IMR-90 (cell line): Measurements from ENCODE around the gene PMPCA. TPM values are rescaled to one million over a fixed set of nuclear protein-coding genes. Genes with fewer than 3 reads are reported as not detected.

ENCODE experiments used
- ATAC-seq: fragments of 200-7000 bp; cut with Tn5 transposase; 2 replicates; pipeline ENCODE4 v1.9.1; 2020; ENCODE audit warnings: low read depth, mild to moderate bottlenecking, moderate library complexity
- BruUV-seq: library from RNA; stranded (reverse); fragments of 400-500 nt; replicated peaks from 2 replicates; lab custom pipeline; 2021; lab: Mats Ljungman, UMichigan
- CTCF ChIA-PET: fragments of 300-600 bp; formaldehyde crosslinking; extraction: SDS; loops from one replicate; lab custom pipeline; 2021; ENCODE audit warnings: antibody characterized with exemption; lab: Yijun Ruan, JAX
- POLR2A ChIA-PET: fragments of 300-600 bp; sonication (Branson Sonifier 250); formaldehyde crosslinking; loops from one replicate; lab custom pipeline; 2022; ENCODE audit warnings: antibody characterized with exemption; ENCODE audit not compliant: unreplicated experiment; lab: Charles Lee
- DNase-seq: peaks from one replicate; pipeline ENCODE4 v3.0.0; 2013
- H2AFZ ChIP-seq: replicated peaks from 2 replicates; pipeline ENCODE3; 2013; ENCODE audit warnings: low read length, mild to moderate bottlenecking; ENCODE audit not compliant: poor library complexity
- H2AK5ac ChIP-seq: 2 replicates; pipeline ENCODE4 v1.6.1; 2013; ENCODE audit warnings: low read depth, low read length, inconsistent platforms
- H2AK9ac ChIP-seq: replicated peaks from 2 replicates; pipeline ENCODE3; 2013; ENCODE audit warnings: mild to moderate bottlenecking, low read depth, low read length, moderate library complexity; ENCODE audit not compliant: poor library complexity
- H2BK120ac ChIP-seq: 2 replicates; pipeline ENCODE4 v1.6.1; 2013; ENCODE audit warnings: low read depth, low read length, inconsistent platforms
- H2BK15ac ChIP-seq: 3 replicates; pipeline ENCODE4 v1.6.1; 2013; ENCODE audit warnings: low read depth, low read length, inconsistent platforms
- H2BK20ac ChIP-seq: 2 replicates; pipeline ENCODE4 v1.6.1; 2013; ENCODE audit warnings: low read depth, mild to moderate bottlenecking, inconsistent platforms, low read length, moderate library complexity
- H2BK5ac ChIP-seq: 2 replicates; pipeline ENCODE4 v1.6.1; 2013; ENCODE audit warnings: mild to moderate bottlenecking, low read depth, low read length, inconsistent platforms; ENCODE audit not compliant: poor library complexity, severe bottlenecking
- H3K14ac ChIP-seq: replicated peaks from 2 replicates; pipeline ENCODE4 v1.6.1; 2013; ENCODE audit warnings: low read depth, low read length, inconsistent platforms
- H3K18ac ChIP-seq: 2 replicates; pipeline ENCODE4 v1.6.1; 2013; ENCODE audit warnings: low read depth, low read length, control low read depth
- H3K23ac ChIP-seq: 2 replicates; pipeline ENCODE4 v1.6.1; 2013; ENCODE audit warnings: low read depth, low read length, inconsistent platforms
- H3K27ac ChIP-seq: 2 replicates; pipeline ENCODE4 v1.5.1; 2013; ENCODE audit warnings: mild to moderate bottlenecking, control low read depth, low read length; ENCODE audit not compliant: insufficient read depth
- H3K27me3 ChIP-seq: 2 replicates; pipeline ENCODE4 v1.6.1; 2013; ENCODE audit warnings: low read length; ENCODE audit not compliant: control insufficient read depth, insufficient read depth
- H3K36me3 ChIP-seq: 2 replicates; pipeline ENCODE4 v1.6.1; 2013; ENCODE audit warnings: low read length, mixed read lengths; ENCODE audit not compliant: control insufficient read depth, insufficient read depth
- H3K4ac ChIP-seq: 2 replicates; pipeline ENCODE4 v1.6.1; 2013; ENCODE audit warnings: low read depth, low read length, inconsistent platforms
- H3K4me1 ChIP-seq: 2 replicates; pipeline ENCODE4 v1.6.1; 2013; ENCODE audit warnings: low read length, mixed read lengths; ENCODE audit not compliant: control insufficient read depth, insufficient read depth
- H3K4me2 ChIP-seq: 2 replicates; pipeline ENCODE4 v1.6.1; 2013; ENCODE audit warnings: low read depth, mild to moderate bottlenecking, control low read depth, low read length, moderate library complexity
- H3K4me3 ChIP-seq: 2 replicates; pipeline ENCODE4 v1.5.1; 2013; ENCODE audit warnings: low read depth, mild to moderate bottlenecking, control low read depth, low read length, moderate library complexity; ENCODE audit not compliant: insufficient read depth
- H3K56ac ChIP-seq: 2 replicates; pipeline ENCODE4 v1.6.1; 2013; ENCODE audit warnings: low read length, inconsistent platforms; ENCODE audit not compliant: insufficient read depth; ENCODE audit errors: extremely low read depth
- H3K79me1 ChIP-seq, 2 experiments: 2 replicates each; pipeline ENCODE4 v1.6.1; 2013; ENCODE audit warnings: low read length in 2 of 2, inconsistent platforms in 1 of 2, low read depth in 1 of 2
- H3K9ac ChIP-seq: 2 replicates; pipeline ENCODE4 v1.6.1; 2013; ENCODE audit warnings: low read depth, low read length, control low read depth
- H3K9me1 ChIP-seq: 2 replicates; pipeline ENCODE4 v1.6.1; 2013; ENCODE audit warnings: low read length, inconsistent platforms; ENCODE audit not compliant: insufficient read depth
- H3K9me3 ChIP-seq: 2 replicates; pipeline ENCODE4 v1.6.1; 2013; ENCODE audit warnings: low read length; ENCODE audit not compliant: control insufficient read depth, insufficient read depth
- H4K20me1 ChIP-seq: 2 replicates; pipeline ENCODE4 v1.6.1; 2013; ENCODE audit warnings: low read length, inconsistent platforms; ENCODE audit not compliant: insufficient read depth
- H4K5ac ChIP-seq: 2 replicates; pipeline ENCODE4 v1.6.1; 2013; ENCODE audit warnings: mild to moderate bottlenecking, low read depth, low read length, control low read depth
- H4K8ac ChIP-seq, 2 experiments: 2 replicates each; pipeline ENCODE4 v1.6.1; 2013; ENCODE audit warnings: low read depth in 2 of 2, low read length in 2 of 2, control low read depth in 1 of 2, inconsistent platforms in 1 of 2
- H4K91ac ChIP-seq: 2 replicates; pipeline ENCODE4 v1.6.1; 2013; ENCODE audit warnings: low read depth, low read length, inconsistent platforms; ENCODE audit not compliant: insufficient read depth
- BHLHE40 ChIP-seq: fragments of 150-350 bp; IDR thresholded peaks from 2 replicates; pipeline ENCODE4 v1.6.1; 2016; ENCODE audit warnings: mild to moderate bottlenecking, low read depth, low read length
- CEBPB ChIP-seq: IDR thresholded peaks from 2 replicates; pipeline ENCODE4 v1.6.1; 2012; ENCODE audit warnings: low read depth, low read length, improper control_type of control experiment
- CHD1 ChIP-seq: IDR thresholded peaks from 2 replicates; pipeline ENCODE4 v1.6.1; 2012; ENCODE audit warnings: low read depth, low read length, improper control_type of control experiment
- FOS ChIP-seq: fragments of 150-350 bp; IDR thresholded peaks from 2 replicates; pipeline ENCODE4 v1.6.1; 2016; ENCODE audit warnings: low read depth, low read length
- MAFK ChIP-seq: IDR thresholded peaks from 2 replicates; pipeline ENCODE4 v1.6.1; 2012; ENCODE audit warnings: low read depth, low read length, improper control_type of control experiment
- MAZ ChIP-seq: IDR thresholded peaks from 2 replicates; pipeline ENCODE4 v1.6.1; 2012; ENCODE audit warnings: low read depth, mild to moderate bottlenecking, low read length, improper control_type of control experiment, moderate library complexity, borderline replicate concordance
- MXI1 ChIP-seq: IDR thresholded peaks from 2 replicates; pipeline ENCODE4 v1.6.1; 2012; ENCODE audit warnings: low read depth, mild to moderate bottlenecking, low read length, moderate library complexity, borderline replicate concordance
- NFE2L2 ChIP-seq: fragments of 150-350 bp; IDR thresholded peaks from 2 replicates; pipeline ENCODE4 v1.6.1; 2016; ENCODE audit warnings: low read depth, mild to moderate bottlenecking, low read length
- POLR2A ChIP-seq: IDR thresholded peaks from 2 replicates; pipeline ENCODE4 v1.6.1; 2012; ENCODE audit warnings: mild to moderate bottlenecking, low read depth, low read length
- RAD21 ChIP-seq: IDR thresholded peaks from 2 replicates; pipeline ENCODE4 v1.6.1; 2012; ENCODE audit warnings: low read length, improper control_type of control experiment
- RCOR1 ChIP-seq: IDR thresholded peaks from 2 replicates; pipeline ENCODE4 v1.6.1; 2012; ENCODE audit warnings: mild to moderate bottlenecking, low read length, improper control_type of control experiment; ENCODE audit not compliant: insufficient replicate concordance
- RFX5 ChIP-seq: IDR thresholded peaks from 2 replicates; pipeline ENCODE4 v1.8.0; 2012; ENCODE audit warnings: low read depth, mild to moderate bottlenecking, low read length, moderate library complexity
- SMC3 ChIP-seq: fragments of 150-350 bp; IDR thresholded peaks from 2 replicates; pipeline ENCODE4 v1.6.1; 2016; ENCODE audit warnings: low read depth, mild to moderate bottlenecking, antibody characterized with exemption, low read length, moderate library complexity
- WGBS, 2 experiments: methylation state at CpG; one replicate each; pipeline versions ENCODE4 v1.1.5 to v1.1.7; 2013; ENCODE audit warnings: missing lambda C conversion rate in 2 of 2; ENCODE audit not compliant: insufficient read length in 1 of 2; ENCODE audit errors: extremely low coverage in 2 of 2; 5-methylcytosine and 5-hydroxymethylcytosine counted together
- dilution Hi-C: fragments of 300-500 bp; cut with HindIII; formaldehyde crosslinking; loops from one replicate; pipeline ENCODE4 v1.14.3; 2018; ENCODE audit warnings: low sequenced_read_pairs; ENCODE audit not compliant: unreplicated experiment
- in situ Hi-C: fragments of 300-500 bp; cut with MboI; formaldehyde crosslinking; loops from 3 replicates; pipeline ENCODE4 v1.14.3; 2019; ENCODE audit warnings: low sequenced_read_pairs, inconsistent platforms, mixed read lengths
- intact Hi-C: fragments of 100-400 bp; cut with micrococcal nuclease; formaldehyde crosslinking; loops from 2 replicates; pipeline ENCODE4 v1.10.0; 2022
- polyA plus RNA-seq, 3 experiments: library from polyadenylated mRNA; depleted of rRNA; stranded (reverse); fragments of >200 nt; gene quantifications; 2 replicates each; pipeline ENCODE4 v1.2.3, GENCODE V29; 2012; ENCODE audit warnings: low replicate concordance in 1 of 3
- total RNA-seq: library from RNA; depleted of rRNA; stranded (reverse); fragments of >200 nt; gene quantifications from 2 replicates; pipeline ENCODE4 v1.2.3, GENCODE V29; 2012
- TF ChIP-seq, protein P1 (sequence below): conservative IDR thresholded peaks from 2 replicates; pipeline ENCODE4 v1.5.1; 2012; ENCODE audit warnings: mild to moderate bottlenecking, low read depth, low read length, improper control_type of control experiment
- TF ChIP-seq, protein P2 (sequence below): fragments of 150-350 bp; IDR thresholded peaks from 2 replicates; pipeline ENCODE4 v1.6.1; 2017; ENCODE audit warnings: mild to moderate bottlenecking, antibody characterized with exemption, low read length, low read depth
- TF ChIP-seq, protein P3 (sequence below): fragments of 150-350 bp; IDR thresholded peaks from 2 replicates; pipeline ENCODE4 v1.6.1; 2016; ENCODE audit warnings: low read depth, mild to moderate bottlenecking, low read length, moderate library complexity, borderline replicate concordance

Gene PMPCA
- total and polyA plus RNA-seq, 2 of the 4 experiments (the other 2 are of a cell fraction): 62.6 to 95.8 TPM

DNA sequence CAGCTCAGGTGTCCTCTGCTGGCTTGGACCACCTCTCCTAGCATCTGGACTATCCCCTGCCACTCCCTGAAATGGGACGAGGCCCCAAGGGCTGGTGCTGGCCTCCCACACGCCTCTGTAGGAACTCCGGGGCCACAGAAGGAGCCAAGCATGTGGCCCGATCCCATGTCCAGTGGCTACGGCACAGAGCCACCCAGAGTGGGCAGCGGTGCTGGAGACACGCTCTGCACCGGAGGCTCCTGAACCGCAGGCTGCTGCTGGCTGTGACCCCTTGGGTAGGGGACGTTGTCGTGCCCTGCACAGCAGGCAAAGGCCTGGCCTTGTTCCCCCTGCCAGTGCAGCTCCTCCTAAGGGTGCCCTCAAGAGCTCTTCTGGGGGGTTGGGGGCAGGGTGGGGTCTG, 30.6 kb upstream of the PMPCA start:
- no TSS peak for BruUV-seq
- no peaks in the 10 kb centered on the region for H3K9me1 ChIP-seq
- dilution Hi-C loops: no loop called here

More for the DNA sequence above, 30.6 kb upstream of the PMPCA start:
- Histone ChIP-seq H2AFZ (no peak overlapping the region), H3K4ac (no peak overlapping the region), H3K4me1 (no peaks in the 10 kb centered on the region), H2BK5ac (no peak overlapping the region), H4K91ac (no peak overlapping the region), H3K4me2 (no peak overlapping the region), H2AK5ac (no peak overlapping the region), H2BK20ac (no peak overlapping the region), H3K36me3 (peaks cover 52% of the 10 kb centered on the region), H3K9me3 (no peaks in the 10 kb centered on the region), H4K20me1 (no peaks in the 10 kb centered on the region), H3K27me3 (no peaks in the 10 kb centered on the region), H2BK15ac (no peak overlapping the region), H3K56ac (no peak overlapping the region), H3K27ac (no peak overlapping the region), H3K79me1 (no peaks in the 10 kb centered on the region), H3K18ac (no peak overlapping the region), H3K9ac (no peak overlapping the region), H3K14ac (no peak overlapping the region), H3K23ac (no peak overlapping the region), H2AK9ac (no peak overlapping the region), H4K8ac (no peak overlapping the region), H4K5ac (no peak overlapping the region), H3K4me3 (no peak overlapping the region), H2BK120ac (no peak overlapping the region)
- no peak for TF ChIP-seq MAZ
- TF ChIP-seq RCOR1: no peak
- no peak for TF ChIP-seq CEBPB
- TF ChIP-seq NFE2L2: no peak
- no peak for TF ChIP-seq MAFK
- no peak for TF ChIP-seq BHLHE40
- TF ChIP-seq SMC3: no peak
- no peak for TF ChIP-seq POLR2A
- no peak for TF ChIP-seq RFX5
- no peak for TF ChIP-seq MXI1
- no peak for TF ChIP-seq FOS
- no peak for TF ChIP-seq RAD21
- TF ChIP-seq, protein P1, sequence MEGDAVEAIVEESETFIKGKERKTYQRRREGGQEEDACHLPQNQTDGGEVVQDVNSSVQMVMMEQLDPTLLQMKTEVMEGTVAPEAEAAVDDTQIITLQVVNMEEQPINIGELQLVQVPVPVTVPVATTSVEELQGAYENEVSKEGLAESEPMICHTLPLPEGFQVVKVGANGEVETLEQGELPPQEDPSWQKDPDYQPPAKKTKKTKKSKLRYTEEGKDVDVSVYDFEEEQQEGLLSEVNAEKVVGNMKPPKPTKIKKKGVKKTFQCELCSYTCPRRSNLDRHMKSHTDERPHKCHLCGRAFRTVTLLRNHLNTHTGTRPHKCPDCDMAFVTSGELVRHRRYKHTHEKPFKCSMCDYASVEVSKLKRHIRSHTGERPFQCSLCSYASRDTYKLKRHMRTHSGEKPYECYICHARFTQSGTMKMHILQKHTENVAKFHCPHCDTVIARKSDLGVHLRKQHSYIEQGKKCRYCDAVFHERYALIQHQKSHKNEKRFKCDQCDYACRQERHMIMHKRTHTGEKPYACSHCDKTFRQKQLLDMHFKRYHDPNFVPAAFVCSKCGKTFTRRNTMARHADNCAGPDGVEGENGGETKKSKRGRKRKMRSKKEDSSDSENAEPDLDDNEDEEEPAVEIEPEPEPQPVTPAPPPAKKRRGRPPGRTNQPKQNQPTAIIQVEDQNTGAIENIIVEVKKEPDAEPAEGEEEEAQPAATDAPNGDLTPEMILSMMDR: no peak
- TF ChIP-seq, protein P2, sequence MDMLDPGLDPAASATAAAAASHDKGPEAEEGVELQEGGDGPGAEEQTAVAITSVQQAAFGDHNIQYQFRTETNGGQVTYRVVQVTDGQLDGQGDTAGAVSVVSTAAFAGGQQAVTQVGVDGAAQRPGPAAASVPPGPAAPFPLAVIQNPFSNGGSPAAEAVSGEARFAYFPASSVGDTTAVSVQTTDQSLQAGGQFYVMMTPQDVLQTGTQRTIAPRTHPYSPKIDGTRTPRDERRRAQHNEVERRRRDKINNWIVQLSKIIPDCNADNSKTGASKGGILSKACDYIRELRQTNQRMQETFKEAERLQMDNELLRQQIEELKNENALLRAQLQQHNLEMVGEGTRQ: no peak
- no peak for TF ChIP-seq CHD1
- TF ChIP-seq, protein P3, sequence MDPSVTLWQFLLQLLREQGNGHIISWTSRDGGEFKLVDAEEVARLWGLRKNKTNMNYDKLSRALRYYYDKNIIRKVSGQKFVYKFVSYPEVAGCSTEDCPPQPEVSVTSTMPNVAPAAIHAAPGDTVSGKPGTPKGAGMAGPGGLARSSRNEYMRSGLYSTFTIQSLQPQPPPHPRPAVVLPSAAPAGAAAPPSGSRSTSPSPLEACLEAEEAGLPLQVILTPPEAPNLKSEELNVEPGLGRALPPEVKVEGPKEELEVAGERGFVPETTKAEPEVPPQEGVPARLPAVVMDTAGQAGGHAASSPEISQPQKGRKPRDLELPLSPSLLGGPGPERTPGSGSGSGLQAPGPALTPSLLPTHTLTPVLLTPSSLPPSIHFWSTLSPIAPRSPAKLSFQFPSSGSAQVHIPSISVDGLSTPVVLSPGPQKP: no peak
- CTCF ChIA-PET: no interaction called here
- ATAC-seq: no peak
- intact Hi-C loops: no loop called here
- POLR2A ChIA-PET: interaction anchor here (0.5 kb wide), 1 partner anchor 17 kb away, joined by 3 read pairs; no protein-coding TSS in a partner anchor
- in situ Hi-C loops: no loop called here
- DNase-seq: no peak
- 90% methylated on average over 5 of the region's 11 CpGs; no CpG with 5 or more reads in 1 of the 2 experiments for WGBS, 2 experiments
